Measurements from ENCODE around the gene POU3F1.

DNA sequence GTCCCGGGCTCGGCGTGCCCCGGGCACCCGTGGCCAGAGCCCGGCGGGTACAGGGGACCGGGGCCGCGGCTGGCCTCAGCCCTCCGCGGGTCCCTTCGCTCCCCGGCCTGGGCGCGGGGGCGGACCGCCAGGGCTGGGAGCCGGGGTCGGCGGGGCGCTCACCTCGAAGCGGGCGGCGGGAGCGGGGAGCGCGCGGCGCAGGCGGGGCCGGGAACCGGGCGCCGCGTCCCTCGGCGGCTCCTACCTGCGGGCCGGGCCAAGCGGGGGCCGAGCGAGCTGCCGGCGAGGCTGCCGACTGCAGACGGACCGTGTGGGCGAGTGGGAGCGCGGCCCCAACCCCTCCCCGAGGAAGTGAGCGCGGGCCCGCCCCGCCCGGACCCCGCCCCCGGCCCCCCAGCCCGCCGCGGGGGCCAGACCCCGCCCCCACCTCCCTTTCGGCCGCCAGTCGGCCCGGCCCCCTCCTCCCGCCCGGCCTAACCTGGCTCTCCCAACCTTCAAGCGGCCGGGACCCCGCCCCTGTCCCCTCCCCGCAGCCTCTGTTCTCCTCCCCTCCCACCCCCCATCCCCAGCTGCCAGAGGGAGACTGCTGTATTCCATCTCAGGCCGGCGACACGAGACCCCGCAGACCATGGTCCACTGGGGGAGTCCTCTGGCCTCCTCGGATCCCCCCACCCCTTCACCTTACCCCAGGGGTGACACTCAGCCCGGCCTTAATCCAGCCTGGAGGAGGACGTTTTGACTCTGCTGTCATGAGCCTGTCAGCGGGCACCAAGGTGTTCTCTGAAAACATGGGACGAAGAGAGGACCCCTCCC lies 41.2 kb downstream of the POU3F1 start, which contains the start of gene FHL3:
- TF ChIP-seq, protein P1, sequence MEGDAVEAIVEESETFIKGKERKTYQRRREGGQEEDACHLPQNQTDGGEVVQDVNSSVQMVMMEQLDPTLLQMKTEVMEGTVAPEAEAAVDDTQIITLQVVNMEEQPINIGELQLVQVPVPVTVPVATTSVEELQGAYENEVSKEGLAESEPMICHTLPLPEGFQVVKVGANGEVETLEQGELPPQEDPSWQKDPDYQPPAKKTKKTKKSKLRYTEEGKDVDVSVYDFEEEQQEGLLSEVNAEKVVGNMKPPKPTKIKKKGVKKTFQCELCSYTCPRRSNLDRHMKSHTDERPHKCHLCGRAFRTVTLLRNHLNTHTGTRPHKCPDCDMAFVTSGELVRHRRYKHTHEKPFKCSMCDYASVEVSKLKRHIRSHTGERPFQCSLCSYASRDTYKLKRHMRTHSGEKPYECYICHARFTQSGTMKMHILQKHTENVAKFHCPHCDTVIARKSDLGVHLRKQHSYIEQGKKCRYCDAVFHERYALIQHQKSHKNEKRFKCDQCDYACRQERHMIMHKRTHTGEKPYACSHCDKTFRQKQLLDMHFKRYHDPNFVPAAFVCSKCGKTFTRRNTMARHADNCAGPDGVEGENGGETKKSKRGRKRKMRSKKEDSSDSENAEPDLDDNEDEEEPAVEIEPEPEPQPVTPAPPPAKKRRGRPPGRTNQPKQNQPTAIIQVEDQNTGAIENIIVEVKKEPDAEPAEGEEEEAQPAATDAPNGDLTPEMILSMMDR (IDR thresholded peaks at IDR 0.05; ENCODE audit: low read length), result no peak
- TF ChIP-seq EZH2 (IDR thresholded peaks at IDR 0.05; ENCODE audit: borderline replicate concordance, low read length), result no peak
